Keratinocyte (primary cell): Measurements from ENCODE around the gene TMEM109. TPM values are rescaled to one million over a fixed set of nuclear protein-coding genes. Genes with fewer than 3 reads are reported as not detected.
"Not testable (repeated sequence)": the region's sequence is repeated elsewhere in the genome, so short reads cannot be mapped to it uniquely, and the experiment has no call there.

ENCODE experiments used
- DNase-seq: peaks from one replicate; pipeline ENCODE4 v3.0.0-alpha.2; 2011; ENCODE audit warnings: low read depth, missing footprints, low spot score
- FAIRE-seq: peaks from 2 replicates; lab custom pipeline; 2011; peaks lifted over from hg19 to GRCh38; lab: Jason Lieb, UNC
- H2AFZ ChIP-seq: 2 replicates; pipeline ENCODE4 v1.6.0; 2012; ENCODE audit warnings: low read length, control low read depth, inconsistent platforms; ENCODE audit not compliant: control insufficient read depth
- H3K27ac ChIP-seq: 2 replicates; pipeline ENCODE4 v1.5.1; 2011; ENCODE audit warnings: low read length; ENCODE audit not compliant: control insufficient read depth, insufficient read depth
- H3K27me3 ChIP-seq: 3 replicates; pipeline ENCODE4 v1.6.0; 2011; ENCODE audit warnings: low read length; ENCODE audit not compliant: control insufficient read depth, insufficient read depth; ENCODE audit errors: extremely low read depth
- H3K36me3 ChIP-seq, 2 experiments: 2 replicates in 1 of 2; 3 replicates in 1 of 2; pipeline ENCODE4 v1.5.1; 2011; ENCODE audit warnings: low read length in 2 of 2, mild to moderate bottlenecking in 1 of 2; ENCODE audit not compliant: control insufficient read depth in 2 of 2, insufficient read depth in 2 of 2; ENCODE audit errors: extremely low read depth in 1 of 2
- H3K4me1 ChIP-seq: 3 replicates; pipeline ENCODE4 v1.5.1; 2011; ENCODE audit warnings: low read length; ENCODE audit not compliant: control insufficient read depth, insufficient read depth; ENCODE audit errors: extremely low read depth
- H3K4me2 ChIP-seq: 3 replicates; pipeline ENCODE4 v1.6.0; 2011; ENCODE audit warnings: low read depth, low read length; ENCODE audit not compliant: control insufficient read depth, insufficient read depth; ENCODE audit errors: extremely low read depth
- H3K4me3 ChIP-seq, 3 experiments: fragments of 200-600 bp in 1 of 3; sonication (generic) in 1 of 3; 2 replicates in 2 of 3; 3 replicates in 1 of 3; pipeline ENCODE4 v1.5.1; 2011 to 2016; ENCODE audit warnings: low read length in 3 of 3, mild to moderate bottlenecking in 3 of 3, control low read depth in 2 of 3, inconsistent platforms in 1 of 3, low read depth in 1 of 3, mixed read lengths in 1 of 3, mixed run types in 1 of 3, moderate library complexity in 1 of 3; ENCODE audit not compliant: control insufficient read depth in 2 of 3, insufficient read depth in 2 of 3; ENCODE audit errors: extremely low read depth in 1 of 3
- H3K79me2 ChIP-seq: 2 replicates; pipeline ENCODE4 v1.6.0; 2012; ENCODE audit warnings: low read length; ENCODE audit not compliant: control insufficient read depth, insufficient read depth
- H3K9ac ChIP-seq: 3 replicates; pipeline ENCODE4 v1.6.0; 2011; ENCODE audit warnings: low read length; ENCODE audit not compliant: control insufficient read depth, insufficient read depth; ENCODE audit errors: extremely low read depth
- H3K9me1 ChIP-seq: 3 replicates; pipeline ENCODE4 v1.6.0; 2011; ENCODE audit warnings: low read length; ENCODE audit not compliant: control insufficient read depth, insufficient read depth; ENCODE audit errors: extremely low read depth
- H3K9me3 ChIP-seq: 2 replicates; pipeline ENCODE4 v1.5.1; 2012; ENCODE audit warnings: low read depth, low read length; ENCODE audit not compliant: control insufficient read depth
- H4K20me1 ChIP-seq: 3 replicates; pipeline ENCODE4 v1.6.0; 2011; ENCODE audit warnings: low read length; ENCODE audit not compliant: control insufficient read depth, insufficient read depth; ENCODE audit errors: extremely low read depth
- EZH2 ChIP-seq: IDR thresholded peaks from one replicate; pipeline ENCODE4 v1.6.1; 2012; ENCODE audit warnings: inconsistent platforms, mild to moderate bottlenecking, low read length, moderate library complexity
- dilution Hi-C: fragments of 300-500 bp; cut with MboI; formaldehyde crosslinking; loops from one replicate; pipeline ENCODE4 v1.7.0; 2020; ENCODE audit warnings: low sequenced_read_pairs; ENCODE audit not compliant: extremely low pct_ligation_motif_present
- polyA plus RNA-seq, 5 experiments: library from polyadenylated mRNA; depleted of rRNA in 3 of 5; stranded (reverse) in 3 of 5; stranded (forward) in 1 of 5; unstranded in 1 of 5; fragments of >200 nt; gene quantifications; 1 replicate in 1 of 5; 2 replicates in 3 of 5; 3 replicates in 1 of 5; pipeline versions ENCODE4 v1.2.1 to v1.2.3, GENCODE V29; 2011 to 2012; ENCODE audit warnings: missing spikeins in 2 of 5, low read depth in 1 of 5, low replicate concordance in 1 of 5
- TF ChIP-seq, protein P1 (sequence below), 3 experiments: IDR thresholded peaks in 1 of 3; conservative IDR thresholded peaks in 1 of 3; optimal IDR thresholded peaks in 1 of 3; 2 replicates in 2 of 3; 3 replicates in 1 of 3; pipeline versions ENCODE3 to v1.5.1; 2011; ENCODE audit warnings: low read length in 3 of 3, mild to moderate bottlenecking in 3 of 3, moderate library complexity in 2 of 3, control low read depth in 1 of 3, inconsistent platforms in 1 of 3; ENCODE audit not compliant: insufficient read depth in 2 of 3; ENCODE audit errors: extremely low read depth in 1 of 3

Gene TMEM109
- polyA plus RNA-seq, 1 donor (not counting 4 experiments of a cell fraction or from before 2014, with no cell fraction given), result 25.2 TPM

DNA sequence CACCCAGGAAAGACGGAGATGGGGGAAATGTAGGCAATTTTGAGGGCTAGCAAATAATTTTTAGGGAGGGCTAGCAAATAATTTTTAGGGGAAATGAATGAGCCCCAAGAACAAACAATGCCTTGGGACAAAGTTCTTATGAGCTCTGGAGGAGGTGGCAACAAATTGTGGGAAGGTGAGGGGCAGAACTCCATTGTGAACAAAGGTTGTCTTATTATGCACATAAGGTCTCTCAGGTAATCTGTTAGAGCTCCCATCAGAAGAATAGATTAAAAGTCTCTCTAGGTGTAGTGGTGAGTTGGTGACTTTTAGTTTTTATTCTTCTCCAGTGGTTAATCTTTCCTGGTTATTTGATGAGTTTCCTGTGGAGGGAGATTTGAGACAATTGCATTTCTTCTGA lies 5.2 kb upstream of the TMEM109 start:
- Histone ChIP-seq H2AFZ (no peak overlapping the region), H3K36me3 (no peaks in the 10 kb centered on the region), H3K4me2 (no peak overlapping the region), H3K4me1 (peaks cover 16% of the 10 kb centered on the region), H3K79me2 (peaks cover 22% of the 10 kb centered on the region), H3K4me3 (no peak overlapping the region), H3K27ac (no peak overlapping the region), H4K20me1 (peaks cover 7% of the 10 kb centered on the region), H3K9me3 (no peaks in the 10 kb centered on the region), H3K9me1 (no peaks in the 10 kb centered on the region), H3K9ac (no peak overlapping the region), H3K27me3 (no peaks in the 10 kb centered on the region)
- dilution Hi-C loops, result no loop called here
- no peak for TF ChIP-seq EZH2
- TF ChIP-seq, protein P1, sequence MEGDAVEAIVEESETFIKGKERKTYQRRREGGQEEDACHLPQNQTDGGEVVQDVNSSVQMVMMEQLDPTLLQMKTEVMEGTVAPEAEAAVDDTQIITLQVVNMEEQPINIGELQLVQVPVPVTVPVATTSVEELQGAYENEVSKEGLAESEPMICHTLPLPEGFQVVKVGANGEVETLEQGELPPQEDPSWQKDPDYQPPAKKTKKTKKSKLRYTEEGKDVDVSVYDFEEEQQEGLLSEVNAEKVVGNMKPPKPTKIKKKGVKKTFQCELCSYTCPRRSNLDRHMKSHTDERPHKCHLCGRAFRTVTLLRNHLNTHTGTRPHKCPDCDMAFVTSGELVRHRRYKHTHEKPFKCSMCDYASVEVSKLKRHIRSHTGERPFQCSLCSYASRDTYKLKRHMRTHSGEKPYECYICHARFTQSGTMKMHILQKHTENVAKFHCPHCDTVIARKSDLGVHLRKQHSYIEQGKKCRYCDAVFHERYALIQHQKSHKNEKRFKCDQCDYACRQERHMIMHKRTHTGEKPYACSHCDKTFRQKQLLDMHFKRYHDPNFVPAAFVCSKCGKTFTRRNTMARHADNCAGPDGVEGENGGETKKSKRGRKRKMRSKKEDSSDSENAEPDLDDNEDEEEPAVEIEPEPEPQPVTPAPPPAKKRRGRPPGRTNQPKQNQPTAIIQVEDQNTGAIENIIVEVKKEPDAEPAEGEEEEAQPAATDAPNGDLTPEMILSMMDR (optimal IDR thresholded peaks at IDR 0.05 in 1 of 3, IDR thresholded peaks at IDR 0.05 in 1 of 3, conservative IDR thresholded peaks at IDR 0.05 in 1 of 3; ENCODE audit: extremely low read depth in 1 of 3, insufficient read depth in 2 of 3, low read length in 3 of 3), result no peak
- FAIRE-seq (no peak), DNase-seq (no peak)

DNA sequence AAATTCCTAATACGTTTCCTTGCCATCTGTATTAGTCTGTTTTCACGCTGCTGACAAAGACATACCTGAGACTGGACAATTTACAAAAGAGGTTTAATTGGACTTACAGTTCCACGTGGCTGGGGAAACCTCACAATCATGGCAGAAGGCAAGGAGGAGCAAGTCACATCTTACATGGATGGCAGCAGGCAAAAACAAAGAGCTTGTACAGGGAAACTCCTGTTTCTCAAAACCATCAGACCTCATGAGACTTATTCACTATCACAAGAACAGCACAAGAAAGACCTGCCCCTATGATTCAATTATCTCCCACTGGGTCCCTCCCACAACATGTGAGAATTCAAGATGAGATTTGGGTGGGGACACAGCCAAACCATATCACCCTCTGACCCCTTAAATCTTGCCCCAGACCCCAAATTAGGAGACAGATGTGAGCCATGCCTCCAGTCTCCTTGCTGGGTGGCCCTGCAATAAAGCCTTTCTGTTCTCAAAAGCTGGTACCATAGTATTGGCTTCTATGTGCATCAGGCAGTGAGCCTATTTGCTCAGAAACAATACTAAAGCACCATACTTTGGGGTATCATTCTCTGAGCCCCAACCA lies 4.2 kb upstream of the TMEM109 start:
- dilution Hi-C loops, H3K36me3 ChIP-seq, DNase-seq, H3K4me2 ChIP-seq, H3K4me3 ChIP-seq, H3K9me1 ChIP-seq, H3K9me3 ChIP-seq, H3K27ac ChIP-seq, FAIRE-seq, H3K9ac ChIP-seq, H4K20me1 ChIP-seq, H2AFZ ChIP-seq, H3K27me3 ChIP-seq: not testable (repeated sequence)
- peaks cover 13% of the 10 kb centered on the region for H3K4me1 ChIP-seq
- peaks cover 20% of the 10 kb centered on the region for H3K79me2 ChIP-seq

DNA sequence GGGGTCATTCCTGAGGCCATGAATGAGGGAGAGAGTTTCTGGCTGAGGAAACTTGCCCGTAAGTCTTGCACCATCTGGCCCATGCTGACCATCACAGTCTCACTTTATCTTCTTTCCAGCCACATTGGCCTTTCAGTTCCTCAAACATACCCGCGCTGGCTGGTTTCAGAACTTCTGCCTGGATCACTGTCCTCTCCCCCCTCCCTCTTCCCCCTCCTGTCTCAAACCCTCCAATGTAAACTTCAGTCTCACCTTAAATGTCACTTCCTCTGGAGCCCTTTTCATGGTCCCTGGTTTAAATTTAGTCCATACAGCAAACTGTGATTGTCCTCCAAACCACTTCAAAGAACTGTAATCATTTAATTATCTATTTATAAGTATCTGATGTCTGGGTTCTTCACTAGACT lies 3.7 kb upstream of the TMEM109 start:
- no peak overlapping the region for H3K4me3 ChIP-seq
- TF ChIP-seq, protein P1 (optimal IDR thresholded peaks at IDR 0.05 in 1 of 3, IDR thresholded peaks at IDR 0.05 in 1 of 3, conservative IDR thresholded peaks at IDR 0.05 in 1 of 3; ENCODE audit: extremely low read depth in 1 of 3, insufficient read depth in 2 of 3, low read length in 3 of 3), result no peak
- TF ChIP-seq EZH2, result no peak
- peaks cover under 1% of the 10 kb centered on the region for H4K20me1 ChIP-seq
- no peak for DNase-seq
- no peaks in the 10 kb centered on the region for H3K27me3 ChIP-seq
- no peaks in the 10 kb centered on the region for H3K36me3 ChIP-seq
- no peaks in the 10 kb centered on the region for H3K9me3 ChIP-seq
- H3K9ac ChIP-seq, result no peak overlapping the region
- no peak overlapping the region for H3K4me2 ChIP-seq
- H3K79me2 ChIP-seq, result peaks cover 15% of the 10 kb centered on the region
- no peak overlapping the region for H3K27ac ChIP-seq
- H2AFZ ChIP-seq, result no peak overlapping the region
- H3K4me1 ChIP-seq, result peaks cover 12% of the 10 kb centered on the region
- no peaks in the 10 kb centered on the region for H3K9me1 ChIP-seq
- no peak for FAIRE-seq
- dilution Hi-C loops, result no loop called here
